Thoracic aorta (tissue), 2 donors: ENCODE data around the gene CCNYL1. TPM values are rescaled to one million over a fixed set of nuclear protein-coding genes. Genes with fewer than 3 reads are reported as not detected.

ENCODE experiments used
- ATAC-seq: fragments of 150-250 bp; one replicate; pipeline ENCODE4 v1.8.0; 2017; ENCODE audit warnings: low read depth; ENCODE audit not compliant: insufficient number of reproducible peaks, low FRiP score
- DNase-seq: peaks from one replicate; pipeline ENCODE4 v3.0.0-alpha.2; 2020; ENCODE audit warnings: low spot score
- H3K27ac ChIP-seq, 2 donors: fragments of 200-600 bp; sonication (generic); 1 replicate in 1 of 2; 2 replicates in 1 of 2; pipeline ENCODE4 v1.5.1; 2016; ENCODE audit warnings: mild to moderate bottlenecking in 2 of 2, moderate library complexity in 2 of 2
- H3K27me3 ChIP-seq: fragments of 200-600 bp; sonication (generic); replicated peaks from 2 replicates; pipeline ENCODE4 v1.6.0; 2016; ENCODE audit warnings: mild to moderate bottlenecking; ENCODE audit not compliant: insufficient read depth
- H3K36me3 ChIP-seq: fragments of 200-600 bp; sonication (generic); one replicate; pipeline ENCODE4 v1.5.1; 2016
- H3K4me1 ChIP-seq, 2 donors: fragments of 200-600 bp; sonication (generic); 1 replicate in 1 of 2; 2 replicates in 1 of 2; pipeline versions ENCODE4 v1.5.1 to v1.6.0; 2016; ENCODE audit warnings: low read depth in 2 of 2, mild to moderate bottlenecking in 1 of 2; ENCODE audit not compliant: control insufficient read depth in 1 of 2
- H3K4me3 ChIP-seq: fragments of 200-600 bp; sonication (generic); 2 replicates; pipeline ENCODE4 v1.5.1; 2016; ENCODE audit warnings: mild to moderate bottlenecking
- H3K9me3 ChIP-seq: fragments of 200-600 bp; sonication (generic); 2 replicates; pipeline ENCODE4 v1.5.1; 2016
- CTCF ChIP-seq: fragments of 200-600 bp; sonication (generic); IDR thresholded peaks from one replicate; pipeline ENCODE4 v1.5.1; 2019; ENCODE audit warnings: antibody characterized with exemption
- total RNA-seq, 2 donors: library from RNA; depleted of rRNA; stranded (reverse); fragments of >200 nt; gene quantifications; one replicate each; pipeline versions ENCODE4 v1.1.0 to v1.2.3, GENCODE V29; 2016

Gene CCNYL1
- total RNA-seq, 2 donors from 2014 or later: 17.7 to 29.8 TPM

GRCh38 chr2:207767461-207768167 is 56.2 kb downstream of the CCNYL1 start:
- Histone ChIP-seq H3K27me3 (no peaks in the 10 kb centered on the region), H3K36me3 (no peaks in the 10 kb centered on the region), H3K9me3 (no peaks in the 10 kb centered on the region), H3K4me3 (peak overlapping the region; percentile 93), H3K4me1 (peaks cover 8 to 22% of the 10 kb centered on the region in 2 donors), H3K27ac (no peak overlapping the region)
- TF ChIP-seq CTCF: no peak
- ATAC-seq (no peak), DNase-seq (no peak)

GRCh38 chr2:207768168-207768865 is 56.9 kb downstream of the CCNYL1 start:
- Histone ChIP-seq H3K36me3 (no peaks in the 10 kb centered on the region), H3K4me1 (peaks cover 8 to 22% of the 10 kb centered on the region in 2 donors), H3K27me3 (no peaks in the 10 kb centered on the region), H3K27ac (peak overlapping the region; percentile 56 to 68), H3K4me3 (peak overlapping the region; percentile 93), H3K9me3 (no peaks in the 10 kb centered on the region)
- ATAC-seq (no peak), DNase-seq (no peak)
- TF ChIP-seq CTCF: no peak

- no peak for DNase-seq
- TF ChIP-seq CTCF: no peak
- peak overlapping the region; percentile 56 to 68 for H3K27ac ChIP-seq
- no peaks in the 10 kb centered on the region for H3K27me3 ChIP-seq
- H3K4me3 ChIP-seq: peak overlapping the region; percentile 93
- H3K4me1 ChIP-seq: peaks cover 8 to 22% of the 10 kb centered on the region in 2 donors
- ATAC-seq: no peak
- no peaks in the 10 kb centered on the region for H3K36me3 ChIP-seq
- H3K9me3 ChIP-seq: no peaks in the 10 kb centered on the region
Observed at GRCh38 chr2:207768866-207769596, 57.6 kb downstream of the CCNYL1 start.

GRCh38 chr2:207770602-207771404 is 59.4 kb downstream of the CCNYL1 start:
- DNase-seq: no peak

More at GRCh38 chr2:207770602-207771404, 59.4 kb downstream of the CCNYL1 start:
- Histone ChIP-seq H3K4me1 (peaks cover 8 to 22% of the 10 kb centered on the region in 2 donors), H3K27me3 (no peaks in the 10 kb centered on the region), H3K36me3 (no peaks in the 10 kb centered on the region), H3K27ac (peak overlapping the region; percentile 37 to 53), H3K9me3 (no peaks in the 10 kb centered on the region), H3K4me3 (peak overlapping the region; percentile 93)
- ATAC-seq: no peak
- no peak for TF ChIP-seq CTCF
